Right atrium auricular region (tissue), 2 donors: ENCODE data around the gene FIBIN. TPM values are rescaled to one million over a fixed set of nuclear protein-coding genes. Genes with fewer than 3 reads are reported as not detected.
A peak's percentile ranks its signal among the peaks of the same experiment; 100 is the strongest.
"Not testable (repeated sequence)": the region's sequence is repeated elsewhere in the genome, so short reads cannot be mapped to it uniquely, and the experiment has no call there.

Experiments
- DNase-seq: peaks from one replicate; pipeline ENCODE4 v3.0.0-alpha.2; 2019; ENCODE audit warnings: low spot score
- H3K27ac ChIP-seq, 2 donors: fragments of 200-600 bp; sonication (generic); 1 replicate in 1 of 2; 2 replicates in 1 of 2; pipeline ENCODE4 v1.5.1; 2016 to 2019
- H3K27me3 ChIP-seq, 2 donors: fragments of 200-600 bp; sonication (generic); one replicate each; pipeline versions ENCODE4 v1.5.1 to v1.6.0; 2017 to 2019
- H3K36me3 ChIP-seq: fragments of 200-600 bp; sonication (generic); one replicate; pipeline ENCODE4 v1.5.1; 2016
- H3K4me1 ChIP-seq, 2 donors: fragments of 200-600 bp; sonication (generic); one replicate each; pipeline versions ENCODE4 v1.5.1 to v1.6.0; 2017 to 2019
- H3K4me3 ChIP-seq, 2 donors: fragments of 200-600 bp; sonication (generic); 1 replicate in 1 of 2; 2 replicates in 1 of 2; pipeline ENCODE4 v1.5.1; 2017 to 2019; ENCODE audit warnings: mild to moderate bottlenecking in 1 of 2, moderate library complexity in 1 of 2
- H3K9me3 ChIP-seq, 2 donors: fragments of 200-600 bp; sonication (generic); one replicate each; pipeline ENCODE4 v1.5.1; 2019
- total RNA-seq, 2 donors: library from RNA; depleted of rRNA; stranded (reverse); fragments of >200 nt; gene quantifications; one replicate each; pipeline ENCODE4 v1.1.0, GENCODE V29; 2016
- TF ChIP-seq, protein P1 (sequence below), 2 donors: fragments of 200-600 bp; sonication (generic); IDR thresholded peaks; one replicate each; pipeline ENCODE4 v1.5.1; 2019; ENCODE audit warnings: antibody characterized with exemption in 2 of 2

Gene FIBIN
- total RNA-seq, 2 donors from 2014 or later, result 13.9 to 25.5 TPM

DNA sequence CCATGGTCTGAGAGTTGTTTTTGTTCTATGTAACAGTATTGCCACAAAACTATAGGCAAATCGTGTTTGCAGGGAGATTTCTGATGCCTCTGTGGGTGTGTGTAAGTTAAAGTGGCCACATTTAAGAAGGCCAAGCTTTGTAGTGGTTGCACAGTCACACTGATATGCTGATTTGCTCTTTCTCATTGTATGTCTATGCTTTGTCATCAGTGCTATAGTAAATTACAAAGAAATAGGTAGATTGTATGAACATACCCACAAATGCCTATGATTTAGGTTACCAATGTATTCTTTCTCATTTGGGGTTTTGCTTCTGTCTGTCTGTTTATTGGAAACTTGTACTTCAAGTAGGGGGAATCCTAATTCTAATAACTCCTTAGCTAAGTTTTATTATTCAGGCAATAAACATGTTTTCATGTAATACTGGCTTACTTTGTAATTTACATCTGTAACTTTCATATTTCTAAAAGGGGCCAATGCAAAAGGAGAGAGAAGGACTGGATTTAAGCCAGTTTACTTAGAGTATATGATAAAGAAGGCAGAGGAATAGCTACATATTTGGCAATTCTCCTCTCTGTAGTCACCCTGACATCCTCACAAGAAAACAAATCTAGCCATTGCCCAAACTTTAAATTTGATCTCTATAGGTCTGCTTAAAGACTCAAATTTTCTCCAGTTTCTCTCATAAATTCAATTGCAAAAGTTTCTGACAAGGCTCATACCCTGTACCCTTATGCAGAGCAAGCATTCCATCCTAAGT, 2.0 kb downstream of the FIBIN start:
- TF ChIP-seq, protein P1, sequence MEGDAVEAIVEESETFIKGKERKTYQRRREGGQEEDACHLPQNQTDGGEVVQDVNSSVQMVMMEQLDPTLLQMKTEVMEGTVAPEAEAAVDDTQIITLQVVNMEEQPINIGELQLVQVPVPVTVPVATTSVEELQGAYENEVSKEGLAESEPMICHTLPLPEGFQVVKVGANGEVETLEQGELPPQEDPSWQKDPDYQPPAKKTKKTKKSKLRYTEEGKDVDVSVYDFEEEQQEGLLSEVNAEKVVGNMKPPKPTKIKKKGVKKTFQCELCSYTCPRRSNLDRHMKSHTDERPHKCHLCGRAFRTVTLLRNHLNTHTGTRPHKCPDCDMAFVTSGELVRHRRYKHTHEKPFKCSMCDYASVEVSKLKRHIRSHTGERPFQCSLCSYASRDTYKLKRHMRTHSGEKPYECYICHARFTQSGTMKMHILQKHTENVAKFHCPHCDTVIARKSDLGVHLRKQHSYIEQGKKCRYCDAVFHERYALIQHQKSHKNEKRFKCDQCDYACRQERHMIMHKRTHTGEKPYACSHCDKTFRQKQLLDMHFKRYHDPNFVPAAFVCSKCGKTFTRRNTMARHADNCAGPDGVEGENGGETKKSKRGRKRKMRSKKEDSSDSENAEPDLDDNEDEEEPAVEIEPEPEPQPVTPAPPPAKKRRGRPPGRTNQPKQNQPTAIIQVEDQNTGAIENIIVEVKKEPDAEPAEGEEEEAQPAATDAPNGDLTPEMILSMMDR (IDR thresholded peaks at IDR 0.05), result no peak
- H3K4me1 ChIP-seq, result no peaks in the 10 kb centered on the region
- H3K9me3 ChIP-seq, result no peaks in the 10 kb centered on the region
- no peaks in the 10 kb centered on the region for H3K36me3 ChIP-seq
- no peaks in the 10 kb centered on the region for H3K27me3 ChIP-seq
- peak overlapping the region; percentile 83 for H3K27ac ChIP-seq
- DNase-seq, result no peak
- H3K4me3 ChIP-seq, result peak overlapping the region; percentile 50 to 58

DNA sequence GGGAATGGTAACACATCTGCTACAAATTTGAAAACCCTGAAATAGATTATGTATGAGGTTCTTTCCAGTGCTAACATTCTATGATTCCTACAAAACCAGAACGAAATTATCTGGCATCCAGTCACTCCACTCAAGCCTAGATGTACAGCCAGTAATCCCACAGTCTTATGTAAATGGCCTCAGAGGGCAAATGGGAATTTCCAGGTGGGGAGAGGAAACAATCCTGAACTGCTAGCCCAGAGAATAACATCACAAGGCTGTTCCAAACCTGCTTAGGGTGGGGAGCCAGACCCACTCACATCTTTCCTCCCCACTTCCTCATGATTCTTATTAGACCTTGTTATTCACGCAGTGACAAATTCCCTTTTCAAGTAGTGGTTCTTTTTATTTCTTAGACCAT, 3.5 kb downstream of the FIBIN start:
- Histone ChIP-seq H3K4me3 (peak overlapping the region; percentile 50 to 58), H3K9me3 (no peaks in the 10 kb centered on the region), H3K27me3 (no peaks in the 10 kb centered on the region), H3K4me1 (no peaks in the 10 kb centered on the region), H3K27ac (peak overlapping the region; percentile 31 to 83), H3K36me3 (no peaks in the 10 kb centered on the region)
- no peak for DNase-seq
- TF ChIP-seq, protein P1 (IDR thresholded peaks at IDR 0.05), result no peak

DNA sequence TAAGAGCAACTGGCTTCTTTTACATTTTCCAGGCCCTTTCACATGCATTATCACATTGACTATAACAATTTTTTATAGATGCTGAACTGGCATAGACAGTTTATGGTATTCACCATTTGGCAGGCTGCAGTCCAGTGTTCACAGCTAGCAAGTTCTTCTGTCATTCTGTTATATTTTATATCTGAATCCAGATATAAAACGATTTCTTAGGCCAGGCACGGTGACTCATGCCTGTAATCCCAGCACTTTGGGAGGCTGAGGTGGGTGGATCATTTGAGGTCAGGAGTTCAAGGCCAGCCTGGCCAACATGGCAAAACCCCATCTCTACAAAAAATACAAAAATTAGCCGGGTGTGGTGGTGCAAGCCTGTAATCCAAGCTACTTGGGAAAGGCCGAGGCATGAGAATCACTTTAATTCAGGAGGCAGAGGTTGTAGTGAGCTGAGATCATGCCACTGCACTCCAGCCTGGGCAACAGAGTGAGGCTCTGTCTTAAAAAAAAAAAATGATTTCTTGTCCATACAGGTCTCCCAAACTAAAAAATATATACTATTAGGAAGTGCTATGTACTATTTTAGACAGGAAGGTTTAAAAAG, 7.3 kb downstream of the FIBIN start:
- not testable (repeated sequence) for H3K36me3 ChIP-seq, H3K4me1 ChIP-seq, H3K27me3 ChIP-seq, H3K4me3 ChIP-seq, H3K9me3 ChIP-seq, DNase-seq
- H3K27ac ChIP-seq, result peak overlapping the region in 1 of 2 donors; percentile 42

DNA sequence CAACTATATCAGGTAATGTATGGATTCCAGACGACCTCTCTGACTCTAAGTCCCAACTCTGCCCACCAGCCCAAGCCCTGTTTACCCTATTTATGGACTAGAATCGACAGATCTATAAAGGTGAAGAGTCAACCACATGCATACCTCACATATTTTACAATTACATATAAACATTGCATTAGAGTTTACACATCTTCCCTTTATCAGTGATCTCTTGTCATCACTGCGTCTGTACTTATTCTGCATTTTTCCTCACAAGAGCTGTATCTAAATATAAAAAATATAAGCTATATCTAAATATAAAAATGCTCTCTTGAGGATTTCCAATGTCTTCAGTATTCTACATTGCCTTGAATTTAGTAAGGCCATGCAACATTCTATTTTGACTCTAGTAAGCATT, 8.5 kb downstream of the FIBIN start:
- no peaks in the 10 kb centered on the region for H3K4me1 ChIP-seq
- no peaks in the 10 kb centered on the region for H3K27me3 ChIP-seq
- no peak overlapping the region for H3K27ac ChIP-seq
- no peak overlapping the region for H3K4me3 ChIP-seq
- TF ChIP-seq, protein P1 (IDR thresholded peaks at IDR 0.05), result no peak
- no peak for DNase-seq
- H3K36me3 ChIP-seq, result no peaks in the 10 kb centered on the region
- no peaks in the 10 kb centered on the region for H3K9me3 ChIP-seq

DNA sequence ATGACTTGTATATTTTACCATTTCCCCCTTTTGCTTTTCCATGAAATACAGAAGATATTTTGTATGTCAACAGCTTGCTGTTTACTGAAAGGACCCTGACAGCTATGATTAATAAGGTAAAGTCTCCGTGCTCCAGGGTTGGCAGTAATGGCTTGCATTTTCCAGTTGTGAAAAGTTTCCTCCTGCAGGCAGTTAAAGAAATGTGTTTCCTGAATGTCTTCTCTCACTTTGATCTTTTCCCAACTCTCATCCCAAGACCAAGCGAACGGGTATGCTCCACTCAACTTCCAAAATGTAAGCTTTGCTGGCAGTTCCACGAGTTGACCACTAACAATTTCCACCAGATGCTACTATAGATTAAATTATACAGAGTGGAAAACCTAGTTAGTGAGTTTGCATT, 8.9 kb downstream of the FIBIN start:
- Histone ChIP-seq H3K4me3 (no peak overlapping the region), H3K4me1 (no peaks in the 10 kb centered on the region), H3K36me3 (no peaks in the 10 kb centered on the region), H3K9me3 (no peaks in the 10 kb centered on the region), H3K27ac (no peak overlapping the region), H3K27me3 (no peaks in the 10 kb centered on the region)
- DNase-seq, result no peak
- TF ChIP-seq, protein P1 (IDR thresholded peaks at IDR 0.05), result no peak

DNA sequence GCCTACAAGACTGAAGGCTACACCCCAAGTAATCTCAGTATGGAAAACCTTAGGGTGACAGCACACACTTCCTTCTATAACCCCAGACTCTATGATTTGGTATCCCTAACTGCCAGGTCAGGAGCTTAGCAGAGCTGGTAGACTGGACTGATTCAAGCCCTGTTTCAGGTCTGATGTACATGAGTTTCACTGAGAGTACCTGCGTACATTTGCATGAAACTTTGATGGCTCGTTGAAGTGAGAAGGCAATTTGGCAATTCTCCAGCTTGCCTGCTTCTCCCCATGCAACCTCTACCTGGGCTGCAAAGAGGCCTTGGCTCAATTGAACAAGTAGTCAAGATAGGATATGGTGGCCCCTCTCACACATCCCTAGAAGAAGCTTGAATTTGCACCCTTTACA, 10.2 kb downstream of the FIBIN start:
- H3K4me1 ChIP-seq, result no peaks in the 10 kb centered on the region
- TF ChIP-seq, protein P1 (IDR thresholded peaks at IDR 0.05), result no peak
- no peak overlapping the region for H3K4me3 ChIP-seq
- H3K36me3 ChIP-seq, result no peaks in the 10 kb centered on the region
- no peaks in the 10 kb centered on the region for H3K27me3 ChIP-seq
- H3K27ac ChIP-seq, result no peak overlapping the region
- DNase-seq, result no peak
- no peaks in the 10 kb centered on the region for H3K9me3 ChIP-seq
